Cardiac septum (tissue), 1 donor: ENCODE results near the gene TNFSF18. TPM values are rescaled to one million over a fixed set of nuclear protein-coding genes. Genes with fewer than 3 reads are reported as not detected.

ENCODE experiments used
- DNase-seq: peaks from one replicate; pipeline ENCODE4 v3.0.0-alpha.2; 2020; ENCODE audit warnings: low spot score
- intact Hi-C: fragments of 100-400 bp; cut with DNase I; formaldehyde crosslinking; loops from one replicate; pipeline ENCODE4 v1.14.0; 2022
- total RNA-seq: library from RNA; stranded (reverse); fragmentation: NEBNext Ultra II Directional; extraction: Animal tissue kit (Norgen Biotek cat#: 25700); gene quantifications from one replicate; pipeline ENCODE4 v1.2.1, GENCODE V29; 2021
- donor health status: DM: no; HTN: no; CAD: no.

The TNFSF18 gene
- total RNA-seq, 1 donor from 2014 or later: not detected

DNA sequence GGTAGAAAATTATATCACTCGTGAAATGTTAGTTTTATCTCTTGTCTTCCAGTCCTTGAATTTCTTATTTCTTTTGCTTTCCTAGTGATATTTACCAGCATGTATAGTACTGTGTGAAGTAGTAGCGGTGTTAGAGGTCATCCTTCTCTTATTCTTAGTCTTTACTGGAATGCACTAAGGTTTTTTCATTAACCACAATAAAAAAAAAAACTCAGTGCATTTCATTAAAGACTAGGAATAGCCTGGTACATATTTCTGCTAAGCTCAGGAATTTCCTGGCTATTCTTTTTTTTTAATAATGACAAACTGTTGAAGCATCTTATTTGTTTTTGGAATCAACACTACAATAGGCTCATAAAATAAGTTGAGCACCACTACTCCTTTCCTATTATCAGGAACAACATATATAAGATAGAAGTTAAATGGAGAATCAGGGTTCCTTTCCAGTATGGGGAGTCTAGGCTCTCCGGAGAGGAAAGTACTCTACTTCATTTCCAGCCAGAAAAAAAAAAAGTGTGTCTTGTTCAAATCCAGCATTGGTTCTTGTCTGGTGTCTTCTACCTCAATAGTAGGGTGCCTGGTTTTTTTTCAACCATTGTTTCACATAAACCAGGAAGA is 60.0 kb downstream of the TNFSF18 start:
- no peak for DNase-seq
- intact Hi-C loops: no loop called here

Other genes with a start within 250 kb of the TNFSF18 start
- 0.22 TPM for gene TNFSF4, start 156.4 kb upstream of the TNFSF18 start, total RNA-seq